GM21367 (cell line): ENCODE data around the gene CAPN14.
"Not testable (repeated sequence)": the region's sequence is repeated elsewhere in the genome, so short reads cannot be mapped to it uniquely, and the experiment has no call there.

Experiments
- ATAC-seq: cut with Tn5 transposase; IDR thresholded peaks from one replicate; pipeline ENCODE4 v1.9.1; 2021; ENCODE audit not compliant: unreplicated experiment

Gene CAPN14

DNA sequence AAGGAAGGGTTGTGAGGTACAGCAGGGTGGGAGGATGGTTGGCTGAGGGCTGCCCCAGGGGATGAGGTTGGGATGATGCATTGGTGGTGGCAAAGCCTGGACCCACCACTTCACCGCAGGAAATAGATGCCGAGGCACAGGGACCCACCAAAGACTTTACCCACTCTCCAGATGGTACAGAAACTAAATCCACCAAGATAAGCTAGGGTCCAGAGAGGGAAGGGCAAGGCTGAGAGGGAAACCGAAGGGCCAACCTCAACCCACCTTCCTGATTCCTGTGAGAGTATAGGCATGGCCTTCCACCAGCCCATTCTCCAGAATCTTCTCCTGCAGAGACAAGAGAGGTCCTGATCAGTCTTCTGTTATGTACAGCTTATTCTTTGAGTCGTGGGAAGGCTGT lies 18.1 kb downstream of the CAPN14 start:
- no peak for ATAC-seq

- ATAC-seq: no peak
These were observed 19.6 kb downstream of the CAPN14 start for GRCh38 chr2:31197669-31198068.

DNA sequence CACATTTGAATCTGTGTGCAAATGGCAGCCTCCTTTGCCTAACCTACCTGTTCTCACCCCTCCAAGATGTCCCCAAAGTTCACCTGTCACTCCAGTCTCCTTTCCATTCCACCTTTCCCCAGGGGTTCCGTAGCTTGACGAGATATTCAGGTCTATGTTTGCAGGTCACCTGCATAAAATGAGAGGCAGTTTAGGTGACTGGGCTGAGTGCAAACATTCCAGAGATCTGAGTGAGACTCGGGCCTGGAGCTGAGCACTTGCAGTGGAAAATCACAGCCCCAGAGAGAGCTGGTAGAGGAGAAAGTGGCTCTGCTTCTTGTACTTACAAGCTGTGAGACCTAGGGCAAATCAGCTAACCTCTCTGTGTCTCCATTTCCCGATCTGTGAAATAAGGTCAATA lies 20.1 kb downstream of the CAPN14 start:
- ATAC-seq: no peak

DNA sequence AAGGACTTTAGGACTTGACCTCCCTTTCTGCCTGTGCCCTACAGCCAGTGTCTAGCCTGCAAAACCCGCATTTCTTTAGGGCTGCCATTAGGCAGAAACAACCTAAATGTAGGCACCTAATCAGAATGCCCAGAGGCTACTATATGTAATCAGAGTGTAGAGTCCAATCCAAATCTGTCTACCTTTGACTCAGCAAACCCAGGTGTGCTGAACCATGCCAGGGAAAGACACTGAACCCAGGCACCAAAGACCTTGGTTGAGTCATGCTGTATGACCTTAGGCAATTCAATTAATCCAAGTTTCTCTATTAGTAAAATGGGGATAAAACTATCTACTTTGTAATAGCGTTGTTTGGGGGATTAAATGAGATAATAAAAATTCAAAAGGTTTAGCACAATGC lies 20.7 kb downstream of the CAPN14 start:
- ATAC-seq: no peak

- ATAC-seq: no peak
These were observed 23.5 kb downstream of the CAPN14 start for GRCh38 chr2:31193806-31194205.

GRCh38 chr2:31192851-31193392 lies 24.4 kb downstream of the CAPN14 start:
- ATAC-seq: no peak

DNA sequence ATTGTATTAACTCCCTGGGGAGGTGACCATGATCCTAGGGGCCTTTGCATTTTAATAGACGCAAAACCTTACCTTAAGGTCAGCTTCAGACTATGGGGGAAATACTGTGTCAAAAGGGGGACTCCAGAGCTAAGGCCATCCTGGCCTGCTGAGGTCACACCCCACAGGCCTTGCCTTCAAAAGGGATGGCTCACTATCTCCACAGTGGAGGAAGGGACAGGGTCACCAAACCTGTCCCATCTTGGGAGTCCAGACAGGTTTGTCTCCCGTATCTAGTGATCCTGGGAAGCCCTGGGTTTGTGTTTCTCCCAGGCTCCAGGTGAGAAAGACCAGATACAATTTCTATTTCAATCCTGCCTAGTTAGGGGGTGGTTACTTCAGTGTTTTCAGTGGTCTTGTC lies 24.9 kb downstream of the CAPN14 start:
- ATAC-seq: no peak

DNA sequence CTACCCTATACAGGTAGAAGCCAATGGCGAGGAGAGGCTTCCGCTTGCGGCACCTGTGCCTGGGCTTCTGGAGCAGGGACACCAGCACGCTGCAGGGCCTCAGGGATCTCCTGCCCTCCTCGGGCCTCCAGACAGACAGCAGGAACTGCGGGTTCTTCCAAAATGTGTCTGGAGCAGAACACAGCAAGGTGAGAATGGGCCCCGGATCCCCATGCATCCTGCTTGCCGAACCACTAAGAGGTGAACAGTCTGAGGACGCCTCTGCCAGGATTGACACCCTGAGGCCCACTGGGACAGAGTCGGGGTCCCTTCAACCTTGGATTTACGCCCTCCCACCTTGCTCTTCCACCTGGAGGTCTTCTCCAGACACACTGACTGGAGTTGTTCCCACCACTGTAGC lies 25.4 kb downstream of the CAPN14 start:
- no peak for ATAC-seq

- no peak for ATAC-seq
These were observed 27.1 kb downstream of the CAPN14 start for GRCh38 chr2:31190188-31190587.

GRCh38 chr2:31189141-31189540 lies 28.2 kb downstream of the CAPN14 start:
- no peak for ATAC-seq

GRCh38 chr2:31188131-31188530 lies 29.2 kb downstream of the CAPN14 start:
- ATAC-seq: no peak

- ATAC-seq: no peak
These were observed 30.1 kb downstream of the CAPN14 start for GRCh38 chr2:31187166-31187565.

GRCh38 chr2:31183973-31184372 lies 33.3 kb downstream of the CAPN14 start:
- ATAC-seq: not testable (repeated sequence)

GRCh38 chr2:31176742-31177141 lies 40.6 kb downstream of the CAPN14 start:
- ATAC-seq: no peak

DNA sequence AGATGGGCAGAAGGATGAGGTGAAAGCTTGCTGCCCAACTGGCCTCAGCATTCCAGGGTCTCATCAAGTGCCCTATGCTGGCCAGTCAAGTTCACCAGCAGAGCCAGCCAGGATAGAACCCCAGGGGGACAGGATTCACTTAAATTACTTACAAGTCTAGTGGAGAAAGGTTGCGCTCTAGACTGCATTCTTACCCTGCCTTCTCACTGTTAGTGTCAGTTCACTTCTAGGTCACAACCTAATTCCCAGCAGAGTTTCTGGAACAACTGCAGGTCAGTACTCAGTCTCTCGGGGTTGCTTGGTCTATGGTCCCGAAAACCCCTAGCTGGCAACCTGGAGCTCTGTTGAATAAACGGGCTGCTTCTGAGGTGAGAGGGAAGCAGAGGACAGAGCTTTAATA lies 46.2 kb downstream of the CAPN14 start:
- ATAC-seq: no peak

DNA sequence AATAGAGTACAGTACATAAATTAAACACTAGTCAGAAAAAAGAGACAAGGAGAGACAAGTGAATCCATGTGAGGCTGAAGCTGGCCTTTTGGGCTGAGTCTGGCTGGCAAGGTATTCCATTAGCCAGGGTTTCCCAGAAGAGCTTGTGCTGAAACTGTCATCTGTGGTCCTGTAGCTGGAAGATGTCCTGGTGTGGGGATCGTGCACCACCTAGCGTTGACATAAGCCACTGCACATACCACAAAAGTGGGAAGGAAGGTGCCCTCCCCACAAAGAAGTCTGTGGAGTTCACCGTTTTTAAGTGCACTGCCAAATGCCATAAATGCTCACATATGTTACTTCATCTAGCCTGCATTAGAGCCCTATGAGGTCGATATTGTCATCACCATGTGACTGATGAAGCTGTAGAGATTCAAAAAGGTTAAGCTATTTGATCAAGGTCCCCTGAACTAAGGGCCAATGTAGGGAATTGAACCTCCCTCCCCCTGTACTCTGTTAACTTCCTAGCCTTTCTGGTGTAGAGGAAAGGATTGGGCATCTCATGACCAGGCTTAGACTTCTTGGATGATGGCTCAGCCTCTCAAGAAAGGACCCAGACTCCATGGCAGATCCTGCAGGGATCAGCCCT lies 47.1 kb downstream of the CAPN14 start:
- peak; percentile 73 for ATAC-seq

GRCh38 chr2:31168291-31168690 lies 49.0 kb downstream of the CAPN14 start:
- ATAC-seq: no peak

- no peak for ATAC-seq
These were observed 50.4 kb downstream of the CAPN14 start for GRCh38 chr2:31166925-31167324.

- no peak for ATAC-seq
These were observed 54.2 kb downstream of the CAPN14 start for GRCh38 chr2:31163011-31163539.

GRCh38 chr2:31161637-31162036 lies 55.7 kb downstream of the CAPN14 start:
- ATAC-seq: no peak

DNA sequence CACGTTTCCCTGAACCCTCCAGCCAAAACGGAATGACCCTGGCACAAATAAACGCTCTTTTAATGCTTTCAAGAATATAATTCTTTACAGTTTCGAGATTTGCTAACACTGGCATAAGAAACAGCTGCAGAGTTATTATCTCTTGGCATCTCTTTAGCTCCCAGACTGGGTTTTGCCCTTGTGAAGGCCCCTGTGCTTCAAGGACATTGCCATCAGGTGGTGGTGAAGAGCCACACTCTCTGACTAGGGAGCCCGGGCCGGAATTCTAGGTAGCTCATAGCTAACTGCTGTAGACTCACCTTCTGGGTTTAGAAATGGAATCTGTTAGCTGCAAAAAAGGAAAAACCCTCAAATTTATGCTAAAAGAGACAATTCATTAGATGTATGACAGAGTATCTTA lies 65.8 kb downstream of the CAPN14 start:
- no peak for ATAC-seq

DNA sequence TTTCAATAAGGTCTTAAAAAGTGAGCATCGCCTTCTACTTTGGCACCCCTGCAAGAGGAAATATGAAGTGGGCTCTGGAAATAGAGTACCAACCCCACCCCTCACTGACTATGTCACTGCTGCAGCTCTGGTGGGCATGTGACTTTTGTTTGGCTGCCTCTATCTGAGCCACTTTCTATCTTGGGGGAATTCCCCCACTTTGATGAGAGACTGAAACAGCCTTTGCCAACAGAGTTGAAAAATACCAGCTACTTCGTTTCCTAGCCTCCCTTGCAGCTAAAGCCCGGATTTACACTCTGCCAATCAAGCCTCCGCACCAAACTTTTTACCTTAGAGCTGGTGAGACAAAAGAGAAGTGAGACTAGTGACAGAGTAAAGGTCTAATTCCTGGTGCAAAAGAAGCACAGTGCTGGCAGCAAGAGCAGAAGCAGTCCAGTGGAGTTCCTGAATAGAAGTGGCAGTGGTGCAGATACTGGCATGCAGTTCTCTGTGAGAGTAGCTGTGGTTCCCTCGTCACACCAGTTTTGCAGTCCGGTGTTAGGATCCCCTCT lies 67.1 kb downstream of the CAPN14 start:
- no peak for ATAC-seq

- ATAC-seq: no peak
These were observed 68.8 kb downstream of the CAPN14 start for GRCh38 chr2:31148514-31148913.
